HG03575 (cell line): ENCODE measurements around the gene KLF5.
"Not testable (repeated sequence)": the region's sequence is repeated elsewhere in the genome, so short reads cannot be mapped to it uniquely, and the experiment has no call there.

Experiments used
- ATAC-seq: cut with Tn5 transposase; IDR thresholded peaks from one replicate; pipeline ENCODE4 v1.9.1; 2021; ENCODE audit not compliant: unreplicated experiment, insufficient number of reproducible peaks, low FRiP score; ENCODE audit errors: extremely low read depth

The KLF5 gene

GRCh38 chr13:73079359-73079758, 20.6 kb downstream of the KLF5 start:
- ATAC-seq, result no peak

- no peak for ATAC-seq
Observed at GRCh38 chr13:73081256-73081915, 22.6 kb downstream of the KLF5 start.

- ATAC-seq, result no peak
Observed at GRCh38 chr13:73082471-73082870, 23.7 kb downstream of the KLF5 start.

GRCh38 chr13:73082895-73083294, 24.1 kb downstream of the KLF5 start:
- no peak for ATAC-seq

GRCh38 chr13:73088332-73088935, 29.6 kb downstream of the KLF5 start:
- no peak for ATAC-seq

GRCh38 chr13:73089213-73089612, 30.4 kb downstream of the KLF5 start:
- no peak for ATAC-seq

GRCh38 chr13:73090116-73090822, 31.5 kb downstream of the KLF5 start:
- ATAC-seq, result no peak

- no peak for ATAC-seq
Observed at GRCh38 chr13:73090823-73091187, 32.0 kb downstream of the KLF5 start.

- no peak for ATAC-seq
Observed at GRCh38 chr13:73092829-73093228, 34.0 kb downstream of the KLF5 start.

GRCh38 chr13:73096173-73096572, 37.4 kb downstream of the KLF5 start:
- ATAC-seq, result no peak

GRCh38 chr13:73096638-73097037, 37.8 kb downstream of the KLF5 start:
- ATAC-seq, result no peak

GRCh38 chr13:73100781-73101180, 42.0 kb downstream of the KLF5 start:
- not testable (repeated sequence) for ATAC-seq

- no peak for ATAC-seq
Observed at GRCh38 chr13:73101351-73102007, 42.7 kb downstream of the KLF5 start.

GRCh38 chr13:73103238-73103637, 44.4 kb downstream of the KLF5 start:
- no peak for ATAC-seq

GRCh38 chr13:73106513-73107178, 47.8 kb downstream of the KLF5 start:
- ATAC-seq, result no peak

GRCh38 chr13:73107481-73107880, 48.7 kb downstream of the KLF5 start:
- ATAC-seq, result no peak

GRCh38 chr13:73107970-73108369, 49.2 kb downstream of the KLF5 start:
- ATAC-seq, result no peak

- ATAC-seq, result no peak
Observed at GRCh38 chr13:73109288-73109899, 50.6 kb downstream of the KLF5 start.

GRCh38 chr13:73109969-73110368, 51.2 kb downstream of the KLF5 start:
- no peak for ATAC-seq
